Retina (tissue), 1 donor: ENCODE data around the gene IL1B.
A peak's percentile ranks its signal among the peaks of the same experiment; 100 is the strongest.

Experiments
- DNase-seq: peaks from one replicate; pipeline ENCODE4 v3.0.0-alpha.2; 2016

The IL1B gene

DNA sequence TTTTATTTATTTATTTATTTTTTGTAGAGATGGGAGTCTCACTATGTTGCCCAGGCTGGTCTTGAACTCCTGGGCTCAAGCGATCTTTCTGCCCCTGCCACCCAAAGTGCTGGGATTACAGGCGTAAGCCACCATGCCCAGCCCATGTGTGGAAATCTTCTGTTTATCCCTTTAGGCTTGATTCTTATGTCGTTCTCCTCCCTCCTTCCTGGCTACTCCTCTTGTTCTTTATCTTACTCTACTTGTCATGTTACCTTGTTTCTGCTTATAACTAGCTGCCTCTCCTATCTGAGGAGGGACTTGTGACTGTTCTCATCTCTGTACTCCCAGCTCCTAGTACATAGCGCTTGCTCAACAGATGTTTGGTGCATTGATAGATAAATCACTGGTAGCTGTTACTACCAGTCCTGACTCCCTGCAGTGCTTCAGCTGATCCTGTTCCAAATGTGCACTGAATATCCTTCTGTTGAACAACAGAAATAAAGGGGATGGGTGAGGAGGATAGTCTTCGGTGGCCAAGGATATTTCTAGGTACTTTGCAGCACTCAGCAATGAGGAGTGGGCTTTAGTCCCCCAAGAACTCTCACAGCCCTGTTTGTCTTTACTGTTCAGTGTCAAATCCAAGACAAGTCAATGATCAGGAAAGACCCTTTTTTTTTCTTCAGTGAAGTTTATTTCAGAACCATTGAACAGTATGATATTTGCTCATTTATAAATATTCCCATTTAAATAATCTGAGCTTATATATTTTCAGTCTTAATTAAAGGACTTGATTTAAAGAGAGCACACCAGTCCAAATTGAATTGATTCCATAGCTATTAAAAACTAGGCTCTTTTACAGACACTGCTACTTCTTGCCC, 7.2 kb downstream of the IL1B start:
- no peak for DNase-seq

DNA sequence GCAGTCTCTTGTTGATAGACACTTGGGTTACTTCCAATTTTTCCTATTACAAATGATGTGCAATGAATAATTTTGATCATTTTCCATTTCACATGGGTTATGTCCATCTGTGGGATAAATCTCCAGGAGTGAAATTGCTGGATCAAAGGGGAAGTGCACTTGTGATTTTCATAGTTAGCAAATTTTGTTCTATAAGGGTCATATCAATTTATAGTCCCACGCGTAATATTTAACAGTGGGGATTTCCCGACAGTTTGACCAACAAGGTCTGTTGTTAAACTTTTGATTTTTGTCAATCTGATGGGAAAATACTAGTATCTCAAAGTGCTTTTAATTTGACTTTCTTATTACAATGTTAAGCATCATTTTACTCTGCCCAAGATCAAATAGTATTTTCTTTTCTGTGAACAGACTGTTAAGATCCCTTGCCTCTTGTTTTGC, 8.3 kb downstream of the IL1B start:
- DNase-seq: no peak

DNA sequence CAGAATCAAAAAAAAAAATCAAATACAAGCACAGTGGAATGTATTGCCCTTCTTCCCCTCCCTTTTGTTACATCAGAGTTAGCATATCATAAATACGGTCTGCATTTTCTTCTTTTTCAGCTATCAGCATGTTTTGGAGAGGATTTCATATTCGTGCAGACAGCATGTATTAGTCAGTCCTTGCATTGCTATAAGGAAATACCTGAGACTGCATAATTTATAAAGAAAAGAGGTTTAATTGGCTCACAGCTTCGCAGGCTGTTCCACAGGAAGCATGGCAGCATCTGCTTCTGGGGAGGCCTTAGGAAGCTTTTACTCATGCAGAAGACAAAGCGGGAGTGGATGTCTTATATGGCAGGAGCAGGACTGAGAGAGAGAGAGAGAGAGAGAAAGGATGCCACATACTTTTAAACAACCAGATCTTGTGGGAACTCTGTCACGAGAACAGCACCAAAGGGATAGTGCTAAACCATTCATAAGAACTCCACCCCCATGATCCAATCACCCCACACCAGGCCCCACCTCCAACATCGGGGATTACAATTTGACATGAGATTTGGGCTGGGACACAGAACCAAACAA, 8.9 kb downstream of the IL1B start:
- DNase-seq: no peak

DNA sequence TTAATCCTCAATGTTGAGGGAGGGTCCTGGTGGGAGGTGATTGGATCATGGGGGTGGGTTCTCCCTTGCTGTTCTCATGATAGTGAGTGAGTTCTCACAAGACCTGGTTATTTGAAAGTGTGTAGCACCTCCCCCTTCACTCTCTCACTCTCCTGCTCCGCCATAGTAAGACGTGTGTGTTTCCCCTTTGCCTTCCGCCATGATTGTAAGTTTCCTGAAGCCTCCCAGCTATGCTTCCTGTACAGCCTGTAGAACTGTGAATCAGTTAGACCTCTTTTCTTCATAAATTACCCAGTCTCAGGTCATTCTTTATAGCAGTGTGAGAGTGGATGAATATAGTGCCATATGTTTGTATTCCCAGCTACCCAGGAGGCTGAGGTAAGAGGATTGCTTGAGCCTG, 9.6 kb downstream of the IL1B start:
- no peak for DNase-seq

DNA sequence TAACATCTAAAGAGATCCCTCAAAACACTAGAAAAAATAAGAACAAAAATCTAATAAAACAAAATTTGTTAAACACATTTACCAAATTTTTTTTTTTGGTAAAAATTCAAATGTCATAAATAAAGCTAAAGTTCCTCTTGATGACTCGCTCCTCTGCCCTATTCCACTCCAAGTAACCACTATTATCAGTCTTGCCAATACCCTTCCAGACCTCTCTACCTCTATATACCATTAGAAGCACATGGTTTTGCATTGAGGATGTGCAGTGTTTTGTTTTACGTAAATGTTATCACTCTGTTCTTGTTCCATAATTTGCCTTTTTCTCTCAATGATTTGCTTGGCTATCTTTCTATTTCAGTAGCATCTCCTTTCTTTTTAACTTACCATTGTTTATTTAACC, 10.9 kb downstream of the IL1B start:
- no peak for DNase-seq

DNA sequence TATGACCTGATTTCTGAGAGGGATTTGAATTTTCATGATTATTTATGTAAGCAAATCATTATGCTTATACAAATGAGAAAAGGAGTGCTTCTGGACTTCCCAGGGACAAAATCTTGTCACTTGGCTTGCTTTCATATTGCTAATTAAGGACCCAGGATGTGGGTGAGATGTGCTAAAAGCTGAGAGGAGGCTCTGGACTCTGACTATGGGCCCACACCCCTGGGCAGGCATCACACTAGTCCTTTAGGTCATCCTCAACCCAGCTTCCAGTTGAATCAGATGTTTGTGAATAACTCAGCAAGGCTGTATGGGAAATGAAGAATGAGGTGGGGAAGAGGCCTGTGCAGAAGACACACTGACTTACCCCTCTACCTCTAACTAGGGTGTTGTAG, 11.9 kb downstream of the IL1B start:
- DNase-seq: no peak

DNA sequence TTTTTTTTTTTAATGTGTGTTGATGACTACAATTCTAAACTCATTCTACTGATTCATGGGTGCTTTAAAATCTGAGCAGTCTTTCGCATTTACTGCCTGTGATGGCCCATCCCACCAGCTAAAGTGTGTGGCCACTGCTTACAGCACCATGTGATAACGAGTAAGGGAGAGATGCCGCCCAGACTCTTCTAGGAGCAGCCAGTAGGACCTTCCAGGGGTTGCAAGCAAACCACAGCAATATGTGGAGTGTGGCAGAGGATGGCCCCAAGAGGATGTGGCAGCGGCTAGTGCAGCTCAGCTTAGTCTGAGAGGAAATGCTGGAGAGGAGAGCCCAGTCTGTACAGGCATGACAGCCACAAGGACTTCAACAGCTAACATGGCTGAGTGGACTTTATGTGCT, 14.9 kb downstream of the IL1B start:
- DNase-seq: no peak

DNA sequence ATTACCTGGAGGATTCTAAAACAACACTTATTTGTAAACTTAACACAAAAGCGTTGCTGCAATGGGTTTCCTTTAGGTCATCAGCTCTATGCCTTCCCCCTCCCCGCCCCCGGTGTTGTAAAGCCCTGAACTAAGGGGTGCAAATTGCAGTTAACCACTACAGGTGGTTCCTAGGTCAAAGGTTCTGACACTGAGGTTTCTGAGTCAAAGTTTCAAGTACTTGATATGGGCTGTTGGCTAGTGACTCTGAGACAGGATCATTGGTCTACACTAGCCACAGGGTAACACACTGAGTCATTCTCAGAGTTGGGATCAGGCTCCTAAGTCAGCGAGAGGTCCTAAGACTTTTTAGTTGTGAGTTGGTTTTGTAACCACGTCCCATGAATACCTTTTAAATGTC, 15.4 kb downstream of the IL1B start:
- no peak for DNase-seq

DNA sequence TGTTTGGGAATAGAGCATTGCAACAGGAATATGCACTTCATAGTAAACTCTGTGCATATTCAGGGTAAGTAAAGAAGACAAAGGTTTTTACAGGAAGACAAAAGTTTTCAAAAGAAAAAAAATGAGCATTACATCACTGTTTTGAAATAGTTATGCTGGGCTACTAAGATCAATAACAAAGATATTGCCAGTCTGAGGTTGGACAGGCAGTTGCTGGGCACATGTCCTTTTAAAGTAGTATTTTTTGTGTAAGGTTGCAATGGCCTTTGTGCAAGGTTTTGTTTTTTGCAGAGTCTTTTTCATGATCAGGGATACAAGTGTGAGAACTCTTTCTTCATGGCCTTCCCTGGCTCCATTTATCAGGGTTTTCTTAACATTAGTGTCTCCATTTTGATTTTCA, 16.2 kb downstream of the IL1B start:
- no peak for DNase-seq

DNA sequence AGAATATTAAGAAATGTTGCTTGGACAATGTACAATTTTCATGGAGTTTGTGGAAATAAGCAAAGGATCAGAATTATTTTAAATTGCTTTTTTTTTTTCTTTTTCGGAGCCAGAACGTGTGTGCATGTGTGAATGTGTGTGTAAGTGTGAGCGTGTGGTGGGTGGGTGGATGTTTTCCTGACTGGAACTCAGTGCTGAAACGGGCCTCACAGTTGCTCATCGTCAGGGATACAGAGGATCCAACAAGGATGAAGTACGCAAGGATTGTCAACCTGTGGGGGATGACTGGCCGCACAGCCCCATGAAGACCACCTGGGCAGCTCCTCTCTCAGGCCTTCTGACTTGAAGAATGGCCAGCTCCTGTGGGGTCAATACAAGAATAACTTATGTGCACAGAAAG, 17.5 kb downstream of the IL1B start:
- DNase-seq: no peak

DNA sequence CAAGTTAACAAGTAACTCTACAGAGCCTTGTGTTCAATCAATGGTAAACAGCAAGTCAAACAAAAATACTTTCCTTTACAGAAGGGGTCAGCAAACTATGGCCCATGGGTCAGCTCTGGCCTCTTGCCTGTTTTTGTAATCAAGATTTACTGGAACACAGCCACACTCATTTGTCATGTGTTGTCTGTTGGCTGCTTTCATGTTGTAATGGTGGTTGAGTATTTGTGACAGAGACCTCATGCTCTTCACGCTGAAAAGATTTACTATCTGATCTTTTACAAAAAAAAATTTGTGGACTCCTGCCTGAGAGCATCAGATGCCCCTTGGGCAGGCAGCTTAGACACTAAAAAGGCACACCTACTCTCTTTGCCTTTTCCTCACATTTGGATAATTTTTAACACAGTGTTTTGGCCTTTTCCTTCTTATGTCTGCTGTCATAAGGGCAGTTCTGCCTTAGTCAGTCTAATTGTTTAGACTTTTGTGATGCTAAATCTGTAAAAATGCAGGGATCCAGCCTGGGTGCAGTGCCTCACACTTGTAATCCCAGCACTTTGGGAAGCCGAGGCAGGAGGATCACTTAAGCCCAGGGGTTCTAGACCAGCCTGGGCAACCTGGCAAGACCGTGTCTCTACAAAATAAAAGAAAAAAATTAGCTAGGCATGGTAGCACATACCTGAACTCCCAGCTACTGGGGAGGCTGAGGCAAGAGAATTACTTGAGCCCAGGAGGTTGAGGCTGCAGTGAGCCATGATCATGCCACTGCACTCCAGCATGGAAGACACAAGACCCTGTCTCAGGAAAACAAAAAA, 18.3 kb downstream of the IL1B start:
- no peak for DNase-seq

DNA sequence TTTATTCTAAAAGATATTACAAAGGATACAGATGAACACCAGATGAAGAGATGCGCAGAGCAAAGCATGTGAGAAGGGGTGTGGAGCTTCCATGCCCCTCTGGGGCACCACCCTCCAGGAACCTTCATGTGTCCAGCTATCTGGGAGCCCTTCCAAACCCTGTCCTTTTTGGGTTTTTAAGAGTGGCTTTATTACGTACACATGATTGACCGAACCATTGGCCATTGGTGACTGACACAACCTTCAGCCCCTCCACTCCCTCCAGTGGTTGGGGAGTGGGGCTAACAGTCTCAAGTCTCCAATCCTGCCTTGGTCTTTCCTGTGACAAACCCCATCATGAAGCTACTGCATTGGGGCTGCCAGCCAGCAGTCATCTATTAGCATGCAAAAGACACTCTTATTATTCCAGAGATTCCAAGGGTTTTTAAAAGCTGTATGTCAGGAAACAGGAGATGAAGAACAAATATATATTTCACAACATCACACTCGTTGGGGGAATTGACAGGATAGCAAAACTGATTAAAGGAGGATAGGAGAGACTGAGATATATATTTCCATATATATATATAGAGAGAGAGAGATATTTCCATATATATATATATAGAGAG, 19.4 kb downstream of the IL1B start:
- no peak for DNase-seq

DNA sequence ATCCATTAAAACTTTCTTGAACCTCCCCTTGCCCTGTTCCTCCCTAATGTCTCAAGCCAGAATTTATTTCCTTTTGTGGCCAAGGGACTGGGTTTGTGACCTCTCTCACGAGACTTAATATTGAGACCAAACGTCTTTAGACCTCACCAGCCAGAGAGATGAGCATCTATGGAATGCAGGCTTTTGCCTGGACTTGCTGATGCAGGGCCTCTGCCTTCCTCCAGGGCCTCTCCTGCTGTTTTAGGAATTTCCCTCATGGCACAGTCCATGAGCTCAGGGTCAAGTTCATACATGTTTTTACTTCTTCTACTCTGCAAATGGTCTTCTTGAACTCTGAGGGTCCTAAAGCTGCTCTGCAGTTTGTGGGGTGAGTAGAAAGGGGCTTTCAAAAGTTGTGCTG, 22.3 kb downstream of the IL1B start:
- DNase-seq: peak; percentile 4

DNA sequence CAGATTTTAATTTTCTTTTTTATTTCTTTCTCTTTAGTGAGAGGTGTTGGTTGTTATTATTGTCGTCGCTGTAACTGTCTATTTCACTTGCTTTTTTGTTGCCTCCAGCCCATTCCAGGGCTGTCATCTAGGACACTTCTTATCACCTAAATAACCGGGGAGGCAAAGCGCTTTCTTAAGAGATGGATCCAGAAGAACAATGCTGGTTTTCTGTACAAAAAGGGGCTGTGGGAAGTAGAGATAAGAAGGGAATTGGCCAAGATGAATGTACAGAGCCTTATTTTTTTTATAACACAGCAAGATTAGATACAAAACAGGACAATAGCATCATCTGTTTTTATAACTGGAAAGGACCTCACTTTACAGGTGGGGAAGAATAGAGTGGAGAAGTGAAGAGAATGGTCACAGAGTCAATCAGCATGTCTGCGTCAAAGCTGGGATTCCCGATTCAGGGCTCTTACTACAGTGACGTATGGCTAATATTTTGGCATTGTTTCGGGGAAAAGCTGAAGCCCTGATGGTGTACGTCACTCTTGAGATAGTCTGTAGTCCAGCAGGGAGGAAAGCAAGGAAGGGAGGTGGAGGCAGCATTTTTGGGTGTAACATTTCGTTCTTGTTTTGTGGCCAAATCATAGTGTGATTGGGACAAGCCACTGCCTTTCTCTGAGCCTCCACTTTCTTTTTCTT, 23.2 kb downstream of the IL1B start:
- no peak for DNase-seq

DNA sequence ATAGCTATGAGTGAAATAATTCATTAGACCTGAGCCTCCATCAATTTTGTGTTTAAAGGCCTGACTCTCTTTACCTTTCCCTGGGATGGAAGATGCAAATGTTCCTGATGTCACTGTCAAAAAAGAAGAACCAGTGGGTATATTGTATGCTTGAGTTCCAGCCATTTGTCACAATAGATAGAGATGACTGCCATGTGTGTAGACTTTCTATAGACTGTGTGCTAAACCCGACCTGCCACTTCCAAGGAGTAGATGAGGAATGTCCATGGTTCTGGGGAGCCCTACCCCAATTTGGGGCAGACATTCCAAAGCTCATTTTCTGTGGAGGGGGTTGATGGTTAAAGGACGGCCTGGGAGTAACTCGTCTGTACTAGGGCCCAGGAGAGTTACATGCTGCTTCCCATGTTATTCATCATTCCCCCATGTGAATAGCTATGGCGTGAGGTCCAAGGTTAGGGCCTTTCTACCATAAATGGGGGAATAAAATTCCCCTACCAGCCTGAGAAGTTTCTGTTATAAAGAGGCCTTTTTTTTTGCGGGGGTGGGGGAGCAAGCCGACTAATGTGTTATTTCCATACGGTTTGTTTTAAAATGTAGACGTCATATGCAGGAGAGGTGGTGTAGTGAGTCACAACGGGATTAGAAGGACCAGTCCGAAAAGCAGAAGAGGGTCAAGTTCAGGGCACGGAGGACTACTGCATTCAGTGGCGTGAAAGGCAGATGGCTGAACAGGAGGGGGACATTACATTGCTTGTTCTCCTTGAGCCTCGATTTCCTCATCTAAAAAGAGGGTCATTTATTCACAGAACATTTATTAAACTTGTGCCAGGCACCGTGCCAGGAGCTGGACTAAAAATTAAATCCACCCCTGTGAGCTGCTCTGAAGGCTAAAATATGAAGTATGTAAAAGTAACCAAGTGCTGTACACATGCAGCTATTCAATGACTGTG, 24.0 kb downstream of the IL1B start:
- no peak for DNase-seq

DNA sequence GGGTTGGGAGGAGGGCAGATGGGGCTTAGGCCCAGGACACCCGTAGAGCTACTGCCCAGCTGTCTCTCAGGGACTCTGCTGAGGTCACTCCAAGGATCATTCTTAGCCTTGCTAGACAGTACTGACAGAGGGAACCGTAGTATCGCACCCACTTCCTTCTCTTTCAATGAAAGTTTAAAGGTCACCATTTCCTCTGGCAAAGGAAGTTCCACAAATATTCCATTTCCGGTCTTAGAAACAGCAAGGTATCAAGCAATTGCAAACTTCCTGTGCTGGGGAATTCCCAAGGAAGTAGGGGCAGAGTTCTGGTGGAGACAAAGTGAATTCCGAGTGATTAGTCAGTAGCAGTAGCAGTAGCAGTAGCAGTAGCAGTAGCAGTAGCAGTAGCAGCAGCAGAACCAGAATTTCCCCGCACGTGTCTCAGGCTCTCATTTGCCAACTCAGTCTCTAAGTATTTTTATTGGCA, 24.7 kb downstream of the IL1B start:
- DNase-seq: no peak

DNA sequence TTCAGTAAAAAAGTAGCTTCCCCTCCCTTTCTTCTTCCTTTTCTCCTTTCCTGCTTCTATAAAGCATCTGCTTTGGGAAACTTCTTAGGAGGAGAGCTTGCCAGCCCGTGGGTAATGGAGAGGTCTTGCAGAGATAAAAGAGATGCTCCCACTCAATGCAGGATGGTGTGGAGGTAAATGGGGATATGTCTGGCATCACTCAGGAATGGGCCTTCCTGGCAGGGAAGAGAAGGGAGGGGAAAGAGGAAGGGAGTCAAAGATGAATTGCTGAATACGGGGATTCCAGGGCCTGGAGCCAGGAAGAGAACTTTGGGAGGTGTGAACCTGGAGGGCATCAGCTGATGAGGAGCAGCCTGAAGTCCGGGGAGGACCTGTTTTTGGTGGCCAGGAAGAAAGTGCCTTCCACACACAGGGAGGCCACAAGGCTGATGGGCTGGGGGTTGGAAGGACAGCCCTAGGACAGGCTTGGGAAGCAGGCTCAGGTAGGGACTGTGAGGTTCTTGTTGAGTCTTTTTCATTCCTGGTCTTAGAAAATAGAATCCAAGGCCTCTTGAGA, 25.2 kb downstream of the IL1B start:
- DNase-seq: no peak

DNA sequence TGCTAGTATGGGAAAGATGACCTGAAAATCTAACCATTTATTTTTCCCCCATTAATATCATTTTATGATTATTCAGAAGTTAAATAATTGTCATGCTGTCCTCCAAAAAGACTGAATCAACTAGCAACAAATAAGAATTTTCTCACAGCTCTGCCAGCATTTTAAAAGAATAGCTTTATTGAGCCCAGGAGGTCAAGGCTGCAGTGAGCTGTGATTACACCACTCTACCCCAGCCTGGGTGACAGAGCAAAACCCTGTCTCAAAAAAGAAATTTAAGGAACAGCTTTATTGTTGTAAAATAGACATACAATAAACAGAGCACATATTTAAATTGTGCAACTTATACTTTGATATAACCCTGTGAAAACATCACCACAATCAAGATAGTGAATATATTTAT, 27.5 kb downstream of the IL1B start:
- DNase-seq: no peak

DNA sequence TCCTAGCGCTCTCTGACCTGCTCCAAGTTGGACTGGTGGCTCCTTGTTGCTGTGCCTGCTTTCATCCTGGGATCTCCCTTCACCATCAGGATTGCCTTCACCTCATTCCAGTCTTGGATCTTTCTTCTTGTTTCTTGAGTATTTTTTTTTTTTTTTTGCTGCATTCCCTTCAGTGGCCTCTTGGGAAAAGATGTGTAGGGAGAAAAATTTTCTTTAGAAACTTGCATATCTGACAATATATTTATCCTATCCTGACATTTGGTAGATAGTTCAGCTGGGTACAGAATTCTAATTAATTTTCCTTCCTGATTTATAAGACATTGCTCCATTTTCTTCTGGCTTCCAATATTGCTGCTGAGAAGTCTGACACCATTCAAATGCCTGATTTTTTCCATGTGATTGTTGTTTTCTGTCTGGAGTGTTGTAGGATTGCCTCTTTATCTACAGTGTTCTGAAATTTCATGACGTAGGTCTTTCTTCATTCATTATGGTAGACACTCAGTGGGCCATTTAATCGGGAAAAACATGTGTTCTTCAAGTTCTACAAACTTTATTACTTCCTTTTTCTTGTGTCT, 29.3 kb downstream of the IL1B start:
- DNase-seq: no peak

DNA sequence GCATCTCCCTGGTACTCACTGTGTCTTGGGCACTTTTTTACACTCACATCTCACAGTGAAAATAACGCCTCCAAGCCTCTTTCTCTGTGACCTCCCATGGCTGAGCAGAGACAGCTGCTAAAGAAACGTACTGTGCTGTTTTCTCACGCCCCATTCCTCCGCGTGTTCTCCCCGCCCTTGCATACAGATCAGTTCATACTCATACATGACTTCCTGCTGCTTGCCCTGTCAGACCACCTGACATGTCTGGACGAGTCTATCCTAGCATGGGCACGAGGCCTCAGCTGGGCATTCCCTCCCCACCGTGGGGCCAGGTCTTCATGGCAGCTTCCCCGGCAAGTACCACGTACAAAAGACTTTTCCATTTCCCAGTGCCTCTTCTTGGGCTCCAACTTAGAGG, 31.0 kb downstream of the IL1B start:
- DNase-seq: no peak
